22Rv1 (cell line): ENCODE measurements around the gene RAD51B.

Experiments
- ZFX ChIP-seq: fragments of 450-650 bp; IDR thresholded peaks from 2 replicates; pipeline ENCODE4 v1.6.1; 2017; ENCODE audit warnings: antibody characterized with exemption, borderline replicate concordance
- TF ChIP-seq, protein P1 (sequence below): fragments of 450-650 bp; IDR thresholded peaks from 2 replicates; pipeline ENCODE4 v1.5.1; 2017; ENCODE audit warnings: mild to moderate bottlenecking

DNA sequence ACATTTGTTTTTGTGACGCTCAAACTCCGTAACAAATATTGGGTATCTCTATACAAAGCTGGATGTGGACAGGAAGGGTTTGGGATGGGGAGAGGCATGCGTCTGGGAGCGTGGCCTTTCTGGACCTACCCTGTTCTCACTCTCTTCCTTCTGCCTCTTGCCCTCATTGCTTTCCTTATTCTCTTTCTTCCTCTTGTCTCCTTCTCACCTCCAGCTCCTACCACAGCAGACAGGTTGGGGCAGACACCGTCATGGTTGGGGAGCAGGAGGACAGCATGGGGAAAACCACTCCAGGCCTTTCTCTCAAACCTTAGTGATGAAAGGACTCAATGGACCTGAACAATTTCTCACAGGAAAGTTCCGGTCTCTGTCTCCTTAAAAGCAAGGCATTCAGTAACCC is 465.3 kb downstream of the RAD51B start:
- TF ChIP-seq, protein P1, sequence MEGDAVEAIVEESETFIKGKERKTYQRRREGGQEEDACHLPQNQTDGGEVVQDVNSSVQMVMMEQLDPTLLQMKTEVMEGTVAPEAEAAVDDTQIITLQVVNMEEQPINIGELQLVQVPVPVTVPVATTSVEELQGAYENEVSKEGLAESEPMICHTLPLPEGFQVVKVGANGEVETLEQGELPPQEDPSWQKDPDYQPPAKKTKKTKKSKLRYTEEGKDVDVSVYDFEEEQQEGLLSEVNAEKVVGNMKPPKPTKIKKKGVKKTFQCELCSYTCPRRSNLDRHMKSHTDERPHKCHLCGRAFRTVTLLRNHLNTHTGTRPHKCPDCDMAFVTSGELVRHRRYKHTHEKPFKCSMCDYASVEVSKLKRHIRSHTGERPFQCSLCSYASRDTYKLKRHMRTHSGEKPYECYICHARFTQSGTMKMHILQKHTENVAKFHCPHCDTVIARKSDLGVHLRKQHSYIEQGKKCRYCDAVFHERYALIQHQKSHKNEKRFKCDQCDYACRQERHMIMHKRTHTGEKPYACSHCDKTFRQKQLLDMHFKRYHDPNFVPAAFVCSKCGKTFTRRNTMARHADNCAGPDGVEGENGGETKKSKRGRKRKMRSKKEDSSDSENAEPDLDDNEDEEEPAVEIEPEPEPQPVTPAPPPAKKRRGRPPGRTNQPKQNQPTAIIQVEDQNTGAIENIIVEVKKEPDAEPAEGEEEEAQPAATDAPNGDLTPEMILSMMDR: no peak
- no peak for TF ChIP-seq ZFX
